ENCODE data around the gene PLCL1.

PLCL1 gene

DNA sequence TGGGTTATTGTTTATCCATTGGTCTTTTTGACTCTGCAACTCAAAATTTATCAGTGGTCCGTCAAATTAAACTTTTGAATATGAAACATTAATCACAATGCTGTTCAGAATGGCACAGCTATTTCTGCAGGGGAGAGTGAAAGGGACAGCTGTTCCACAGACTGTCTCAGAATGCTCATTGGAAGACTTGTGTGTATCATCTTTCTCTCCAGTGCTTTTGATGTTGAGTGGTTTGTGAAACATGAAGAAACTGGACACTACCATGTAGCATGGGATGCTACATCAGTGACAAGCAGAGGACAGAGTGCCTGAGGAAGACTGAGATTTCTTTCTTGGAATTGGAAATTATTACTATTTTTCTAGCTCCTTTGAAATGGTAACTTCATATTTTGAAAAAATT, 115.7 kb downstream of the PLCL1 start:
- TF ChIP-seq, protein P1, sequence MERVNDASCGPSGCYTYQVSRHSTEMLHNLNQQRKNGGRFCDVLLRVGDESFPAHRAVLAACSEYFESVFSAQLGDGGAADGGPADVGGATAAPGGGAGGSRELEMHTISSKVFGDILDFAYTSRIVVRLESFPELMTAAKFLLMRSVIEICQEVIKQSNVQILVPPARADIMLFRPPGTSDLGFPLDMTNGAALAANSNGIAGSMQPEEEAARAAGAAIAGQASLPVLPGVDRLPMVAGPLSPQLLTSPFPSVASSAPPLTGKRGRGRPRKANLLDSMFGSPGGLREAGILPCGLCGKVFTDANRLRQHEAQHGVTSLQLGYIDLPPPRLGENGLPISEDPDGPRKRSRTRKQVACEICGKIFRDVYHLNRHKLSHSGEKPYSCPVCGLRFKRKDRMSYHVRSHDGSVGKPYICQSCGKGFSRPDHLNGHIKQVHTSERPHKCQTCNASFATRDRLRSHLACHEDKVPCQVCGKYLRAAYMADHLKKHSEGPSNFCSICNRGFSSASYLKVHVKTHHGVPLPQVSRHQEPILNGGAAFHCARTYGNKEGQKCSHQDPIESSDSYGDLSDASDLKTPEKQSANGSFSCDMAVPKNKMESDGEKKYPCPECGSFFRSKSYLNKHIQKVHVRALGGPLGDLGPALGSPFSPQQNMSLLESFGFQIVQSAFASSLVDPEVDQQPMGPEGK (CRISPR knock-in tag; IDR thresholded peaks at IDR 0.05; ENCODE audit: borderline replicate concordance) = no peak
- TF ChIP-seq ISL1 (CRISPR knock-in tag; IDR thresholded peaks at IDR 0.05) (no peak), ZFP3 (CRISPR knock-in tag; IDR thresholded peaks at IDR 0.05) (no peak), ESRRG (CRISPR knock-in tag; IDR thresholded peaks at IDR 0.05) (no peak), CSDC2 (CRISPR knock-in tag; IDR thresholded peaks at IDR 0.05) (no peak), SNAI2 (CRISPR knock-in tag; IDR thresholded peaks at IDR 0.05) (no peak), GLIS3 (CRISPR knock-in tag; IDR thresholded peaks at IDR 0.05) (no peak)
- TF ChIP-seq, protein P2, sequence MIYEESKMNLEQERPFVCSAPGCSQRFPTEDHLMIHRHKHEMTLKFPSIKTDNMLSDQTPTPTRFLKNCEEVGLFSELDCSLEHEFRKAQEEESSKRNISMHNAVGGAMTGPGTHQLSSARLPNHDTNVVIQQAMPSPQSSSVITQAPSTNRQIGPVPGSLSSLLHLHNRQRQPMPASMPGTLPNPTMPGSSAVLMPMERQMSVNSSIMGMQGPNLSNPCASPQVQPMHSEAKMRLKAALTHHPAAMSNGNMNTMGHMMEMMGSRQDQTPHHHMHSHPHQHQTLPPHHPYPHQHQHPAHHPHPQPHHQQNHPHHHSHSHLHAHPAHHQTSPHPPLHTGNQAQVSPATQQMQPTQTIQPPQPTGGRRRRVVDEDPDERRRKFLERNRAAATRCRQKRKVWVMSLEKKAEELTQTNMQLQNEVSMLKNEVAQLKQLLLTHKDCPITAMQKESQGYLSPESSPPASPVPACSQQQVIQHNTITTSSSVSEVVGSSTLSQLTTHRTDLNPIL (CRISPR knock-in tag; IDR thresholded peaks at IDR 0.05; ENCODE audit: low read depth) = no peak
- ATAC-seq = no peak

DNA sequence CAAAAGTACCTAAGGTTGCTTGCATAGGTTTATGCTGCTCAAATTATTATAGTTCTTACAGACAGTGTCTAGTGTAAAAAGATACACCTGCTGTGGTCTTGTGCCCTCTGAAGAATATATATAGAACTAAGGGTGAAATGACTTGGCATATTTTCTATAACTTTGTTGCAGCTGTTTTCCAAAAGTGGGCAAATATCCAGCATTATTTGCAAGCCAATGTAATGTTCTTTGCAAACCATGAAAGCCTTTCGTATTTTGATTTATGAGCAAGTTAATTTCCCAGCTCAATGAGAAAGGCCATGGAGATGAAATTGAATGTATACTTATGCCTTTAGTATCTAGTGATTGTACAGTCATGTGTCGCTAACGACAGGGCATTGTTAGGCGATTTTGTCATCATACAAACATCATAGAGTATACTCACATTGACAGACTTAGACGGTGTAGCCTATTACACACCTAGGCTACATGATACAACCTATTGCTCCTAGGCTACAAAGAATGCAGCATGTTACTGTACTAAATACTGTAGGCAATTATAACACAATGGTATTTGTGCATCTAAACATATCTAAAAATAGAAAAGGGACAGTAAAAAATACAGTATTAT, 116.3 kb downstream of the PLCL1 start:
- no peak for ATAC-seq
- TF ChIP-seq ZFP30 (CRISPR knock-in tag; IDR thresholded peaks at IDR 0.05) = no peak
- TF ChIP-seq OSR1 (CRISPR knock-in tag; IDR thresholded peaks at IDR 0.05) = no peak
- TF ChIP-seq CSDC2 (CRISPR knock-in tag; IDR thresholded peaks at IDR 0.05) = no peak
- no peak for TF ChIP-seq SNAI2 (CRISPR knock-in tag; IDR thresholded peaks at IDR 0.05)
- TF ChIP-seq, protein P3, sequence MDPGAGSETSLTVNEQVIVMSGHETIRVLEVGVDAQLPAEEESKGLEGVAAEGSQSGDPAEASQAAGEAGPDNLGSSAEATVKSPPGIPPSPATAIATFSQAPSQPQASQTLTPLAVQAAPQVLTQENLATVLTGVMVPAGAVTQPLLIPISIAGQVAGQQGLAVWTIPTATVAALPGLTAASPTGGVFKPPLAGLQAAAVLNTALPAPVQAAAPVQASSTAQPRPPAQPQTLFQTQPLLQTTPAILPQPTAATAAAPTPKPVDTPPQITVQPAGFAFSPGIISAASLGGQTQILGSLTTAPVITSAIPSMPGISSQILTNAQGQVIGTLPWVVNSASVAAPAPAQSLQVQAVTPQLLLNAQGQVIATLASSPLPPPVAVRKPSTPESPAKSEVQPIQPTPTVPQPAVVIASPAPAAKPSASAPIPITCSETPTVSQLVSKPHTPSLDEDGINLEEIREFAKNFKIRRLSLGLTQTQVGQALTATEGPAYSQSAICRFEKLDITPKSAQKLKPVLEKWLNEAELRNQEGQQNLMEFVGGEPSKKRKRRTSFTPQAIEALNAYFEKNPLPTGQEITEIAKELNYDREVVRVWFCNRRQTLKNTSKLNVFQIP (CRISPR knock-in tag; IDR thresholded peaks at IDR 0.05; ENCODE audit: borderline replicate concordance, low read depth) = no peak

DNA sequence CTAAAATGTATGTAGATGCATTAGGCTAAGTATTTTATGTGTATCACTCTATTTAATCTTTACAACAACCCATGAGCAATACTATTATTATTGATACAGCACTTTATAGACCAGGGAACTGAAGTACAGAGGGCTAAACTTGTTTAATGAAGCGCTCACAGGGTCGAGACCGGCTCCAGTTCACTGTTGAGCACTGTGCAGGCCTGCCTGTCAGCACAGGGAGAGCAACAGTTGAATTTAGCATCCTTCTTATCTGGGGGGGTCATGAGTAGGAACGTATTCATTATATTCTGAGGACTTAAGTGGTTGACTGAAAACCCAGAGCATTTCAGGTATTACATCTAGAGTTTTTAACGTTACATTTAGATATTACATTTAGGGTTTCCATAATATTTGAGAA, 120.1 kb downstream of the PLCL1 start:
- TF ChIP-seq OSR1 (CRISPR knock-in tag; IDR thresholded peaks at IDR 0.05) (no peak), BACH2 (CRISPR knock-in tag; IDR thresholded peaks at IDR 0.05; ENCODE audit: borderline replicate concordance) (no peak), ISL1 (CRISPR knock-in tag; IDR thresholded peaks at IDR 0.05) (no peak), TCF4 (CRISPR knock-in tag; IDR thresholded peaks at IDR 0.05; ENCODE audit: borderline replicate concordance) (no peak), ZFP30 (CRISPR knock-in tag; IDR thresholded peaks at IDR 0.05) (no peak), ZC3H10 (CRISPR knock-in tag; IDR thresholded peaks at IDR 0.05) (no peak), ZNF565 (CRISPR knock-in tag; conservative IDR thresholded peaks at IDR 0.05; ENCODE audit: low read depth) (no peak), ARNTL (CRISPR knock-in tag; IDR thresholded peaks at IDR 0.05; ENCODE audit: borderline replicate concordance, low read depth) (no peak), ZNF8 (CRISPR knock-in tag; IDR thresholded peaks at IDR 0.05) (no peak), PPARA (CRISPR knock-in tag; IDR thresholded peaks at IDR 0.05; ENCODE audit: borderline replicate concordance) (no peak), GLIS3 (CRISPR knock-in tag; IDR thresholded peaks at IDR 0.05) (no peak), ESRRG (CRISPR knock-in tag; IDR thresholded peaks at IDR 0.05) (no peak), TOX (CRISPR knock-in tag; IDR thresholded peaks at IDR 0.05; ENCODE audit: borderline replicate concordance) (no peak)
- TF ChIP-seq, protein P4, sequence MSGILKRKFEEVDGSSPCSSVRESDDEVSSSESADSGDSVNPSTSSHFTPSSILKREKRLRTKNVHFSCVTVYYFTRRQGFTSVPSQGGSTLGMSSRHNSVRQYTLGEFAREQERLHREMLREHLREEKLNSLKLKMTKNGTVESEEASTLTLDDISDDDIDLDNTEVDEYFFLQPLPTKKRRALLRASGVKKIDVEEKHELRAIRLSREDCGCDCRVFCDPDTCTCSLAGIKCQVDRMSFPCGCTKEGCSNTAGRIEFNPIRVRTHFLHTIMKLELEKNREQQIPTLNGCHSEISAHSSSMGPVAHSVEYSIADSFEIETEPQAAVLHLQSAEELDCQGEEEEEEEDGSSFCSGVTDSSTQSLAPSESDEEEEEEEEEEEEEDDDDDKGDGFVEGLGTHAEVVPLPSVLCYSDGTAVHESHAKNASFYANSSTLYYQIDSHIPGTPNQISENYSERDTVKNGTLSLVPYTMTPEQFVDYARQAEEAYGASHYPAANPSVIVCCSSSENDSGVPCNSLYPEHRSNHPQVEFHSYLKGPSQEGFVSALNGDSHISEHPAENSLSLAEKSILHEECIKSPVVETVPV (CRISPR knock-in tag; IDR thresholded peaks at IDR 0.05) = no peak
- TF ChIP-seq, protein P1 (CRISPR knock-in tag; IDR thresholded peaks at IDR 0.05; ENCODE audit: borderline replicate concordance) = no peak

DNA sequence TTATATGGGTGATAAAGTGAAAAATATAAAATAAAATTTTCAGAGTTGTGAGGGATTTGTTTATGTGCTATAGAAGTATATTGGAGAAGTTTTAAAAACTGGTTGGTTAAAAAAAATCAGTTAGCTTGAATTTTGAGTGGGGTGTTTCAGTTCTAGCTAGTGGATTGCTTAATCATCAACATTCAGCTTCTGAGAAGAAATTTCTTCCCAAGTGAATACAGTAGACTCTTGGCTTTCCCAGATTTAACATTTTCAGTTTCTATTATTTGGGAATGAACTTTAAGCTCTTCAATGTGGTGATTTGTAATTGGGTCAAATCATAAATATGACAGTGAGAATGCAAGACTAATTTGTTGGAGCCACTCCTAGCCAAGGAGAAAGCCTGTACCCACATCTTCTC, 120.8 kb downstream of the PLCL1 start:
- ATAC-seq = no peak
- TF ChIP-seq CSDC2 (CRISPR knock-in tag; IDR thresholded peaks at IDR 0.05) (no peak), ZNF8 (CRISPR knock-in tag; IDR thresholded peaks at IDR 0.05) (no peak), RARB (CRISPR knock-in tag; IDR thresholded peaks at IDR 0.05) (no peak), ZFP30 (CRISPR knock-in tag; IDR thresholded peaks at IDR 0.05) (no peak), ESRRG (CRISPR knock-in tag; IDR thresholded peaks at IDR 0.05) (no peak)
- TF ChIP-seq, protein P5, sequence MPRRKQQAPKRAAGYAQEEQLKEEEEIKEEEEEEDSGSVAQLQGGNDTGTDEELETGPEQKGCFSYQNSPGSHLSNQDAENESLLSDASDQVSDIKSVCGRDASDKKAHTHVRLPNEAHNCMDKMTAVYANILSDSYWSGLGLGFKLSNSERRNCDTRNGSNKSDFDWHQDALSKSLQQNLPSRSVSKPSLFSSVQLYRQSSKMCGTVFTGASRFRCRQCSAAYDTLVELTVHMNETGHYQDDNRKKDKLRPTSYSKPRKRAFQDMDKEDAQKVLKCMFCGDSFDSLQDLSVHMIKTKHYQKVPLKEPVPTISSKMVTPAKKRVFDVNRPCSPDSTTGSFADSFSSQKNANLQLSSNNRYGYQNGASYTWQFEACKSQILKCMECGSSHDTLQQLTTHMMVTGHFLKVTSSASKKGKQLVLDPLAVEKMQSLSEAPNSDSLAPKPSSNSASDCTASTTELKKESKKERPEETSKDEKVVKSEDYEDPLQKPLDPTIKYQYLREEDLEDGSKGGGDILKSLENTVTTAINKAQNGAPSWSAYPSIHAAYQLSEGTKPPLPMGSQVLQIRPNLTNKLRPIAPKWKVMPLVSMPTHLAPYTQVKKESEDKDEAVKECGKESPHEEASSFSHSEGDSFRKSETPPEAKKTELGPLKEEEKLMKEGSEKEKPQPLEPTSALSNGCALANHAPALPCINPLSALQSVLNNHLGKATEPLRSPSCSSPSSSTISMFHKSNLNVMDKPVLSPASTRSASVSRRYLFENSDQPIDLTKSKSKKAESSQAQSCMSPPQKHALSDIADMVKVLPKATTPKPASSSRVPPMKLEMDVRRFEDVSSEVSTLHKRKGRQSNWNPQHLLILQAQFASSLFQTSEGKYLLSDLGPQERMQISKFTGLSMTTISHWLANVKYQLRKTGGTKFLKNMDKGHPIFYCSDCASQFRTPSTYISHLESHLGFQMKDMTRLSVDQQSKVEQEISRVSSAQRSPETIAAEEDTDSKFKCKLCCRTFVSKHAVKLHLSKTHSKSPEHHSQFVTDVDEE (CRISPR knock-in tag; IDR thresholded peaks at IDR 0.05) = no peak

More for the DNA sequence above, 120.1 kb downstream of the PLCL1 start:
- no peak for ATAC-seq

All from SK-N-SH treated with all-trans-retinoic acid at 6 μM for 48 hours (cell line).